CD8-positive, alpha-beta memory T cell (primary cell): Measurements from ENCODE around the gene EPS8L1. TPM values are rescaled to one million over a fixed set of nuclear protein-coding genes. Genes with fewer than 3 reads are reported as not detected.

Experiments
- CTCF ChIA-PET: fragments of 350-600 bp; sonication (Branson Sonifier 250); formaldehyde crosslinking; loops from one replicate; lab custom pipeline; 2021; ENCODE audit warnings: antibody characterized with exemption; lab: Charles Lee
- POLR2A ChIA-PET: fragments of 350-600 bp; sonication (Branson Sonifier 250); formaldehyde crosslinking; loops from one replicate; lab custom pipeline; 2021; ENCODE audit warnings: antibody characterized with exemption; lab: Charles Lee
- DNase-seq, 5 donors: peaks; one replicate each; pipeline versions ENCODE4 v3.0.0 to v3.0.0-alpha.2; 2020 to 2022; ENCODE audit warnings: mixed read lengths in 1 of 5
- H3K27ac ChIP-seq: one replicate; pipeline ENCODE4 v1.7.0; 2013; ENCODE audit warnings: low read depth, mild to moderate bottlenecking, low read length, moderate library complexity
- H3K27me3 ChIP-seq: 2 replicates; pipeline ENCODE4 v1.7.0; 2013; ENCODE audit warnings: low read length, mild to moderate bottlenecking; ENCODE audit not compliant: insufficient read depth, poor library complexity, severe bottlenecking
- H3K36me3 ChIP-seq: 2 replicates; pipeline ENCODE4 v1.7.0; 2013; ENCODE audit warnings: mild to moderate bottlenecking, low read length, moderate library complexity; ENCODE audit not compliant: insufficient read depth
- H3K4me1 ChIP-seq: 2 replicates; pipeline ENCODE4 v1.7.0; 2013; ENCODE audit warnings: mild to moderate bottlenecking, low read length, moderate library complexity; ENCODE audit not compliant: insufficient read depth
- H3K4me3 ChIP-seq: 2 replicates; pipeline ENCODE4 v1.7.0; 2013; ENCODE audit warnings: mild to moderate bottlenecking, low read length
- H3K9me3 ChIP-seq: 2 replicates; pipeline ENCODE4 v1.7.0; 2013; ENCODE audit warnings: mild to moderate bottlenecking, low read length
- H3K27ac Mint-ChIP-seq, 8 donors: one replicate each; pipeline ENCODE4 v1.8.0; 2020 to 2021; ENCODE audit warnings: mixed read lengths in 8 of 8, mild to moderate bottlenecking in 6 of 8, inconsistent platforms in 3 of 8, moderate library complexity in 3 of 8
- H3K27me3 Mint-ChIP-seq, 2 donors: one replicate each; pipeline ENCODE4 v1.8.0; 2020 to 2021; ENCODE audit warnings: mixed read lengths in 2 of 2, mild to moderate bottlenecking in 1 of 2, moderate library complexity in 1 of 2
- H3K36me3 Mint-ChIP-seq, 3 donors: one replicate each; pipeline ENCODE4 v1.8.0; 2020 to 2021; ENCODE audit warnings: mixed read lengths in 3 of 3, inconsistent platforms in 1 of 3, mild to moderate bottlenecking in 1 of 3
- H3K4me1 Mint-ChIP-seq, 3 donors: one replicate each; pipeline ENCODE4 v1.8.0; 2020 to 2021; ENCODE audit warnings: mixed read lengths in 3 of 3, inconsistent platforms in 1 of 3, mild to moderate bottlenecking in 1 of 3
- H3K4me3 Mint-ChIP-seq, 7 donors: one replicate each; pipeline ENCODE4 v1.8.0; 2020 to 2021; ENCODE audit warnings: mixed read lengths in 7 of 7, mild to moderate bottlenecking in 6 of 7, moderate library complexity in 4 of 7, inconsistent platforms in 2 of 7
- H3K9me3 Mint-ChIP-seq, 5 donors: one replicate each; pipeline ENCODE4 v1.8.0; 2020 to 2022; ENCODE audit warnings: mixed read lengths in 5 of 5, mild to moderate bottlenecking in 3 of 5, moderate library complexity in 2 of 5, inconsistent platforms in 1 of 5
- polyA plus RNA-seq: library from polyadenylated mRNA; unstranded; fragments of 300-500 nt; fragmentation: Illumina TruSeq; gene quantifications from one replicate; pipeline ENCODE4 v1.2.3, GENCODE V29; 2021
- total RNA-seq, 2 experiments: library from RNA; stranded (reverse); gene quantifications; one replicate each; pipeline ENCODE4 v1.2.3, GENCODE V29; 2021

Gene EPS8L1
- total and polyA plus RNA-seq, 3 experiments from 2014 or later, result 0.27 to 0.74 (median 0.28) TPM

- H3K36me3 Mint-ChIP-seq, result peaks cover 4 to 16% (median 6%) of the 10 kb centered on the region in 3 donors
- H3K27me3 Mint-ChIP-seq, result peaks cover 39 to 53% of the 10 kb centered on the region in 2 donors
- H3K4me3 ChIP-seq, result no peak overlapping the region
- peak overlapping the region in 3 of 8 donors; percentile 17 to 91 (median 50) for H3K27ac Mint-ChIP-seq
- POLR2A ChIA-PET, result no interaction called here
- H3K4me1 Mint-ChIP-seq, result peaks cover 13 to 32% (median 21%) of the 10 kb centered on the region in 3 donors
- H3K4me3 Mint-ChIP-seq, result peak overlapping the region; percentile 50 to 79 (median 70)
- H3K27me3 ChIP-seq, result peaks cover 21% of the 10 kb centered on the region
- CTCF ChIA-PET, result interaction anchor here (0.6 to 2.2 kb wide), 10 partner anchors 11 to 72 kb away, joined by 3 to 10 read pairs (median 3); no protein-coding TSS in a partner anchor
- H3K9me3 ChIP-seq, result no peaks in the 10 kb centered on the region
- DNase-seq, result no peak
- H3K27ac ChIP-seq, result no peak overlapping the region
- peaks cover 0 to 3% (median 0%) of the 10 kb centered on the region in 5 donors for H3K9me3 Mint-ChIP-seq
- H3K36me3 ChIP-seq, result no peaks in the 10 kb centered on the region
- H3K4me1 ChIP-seq, result peaks cover 20% of the 10 kb centered on the region
Measured at GRCh38 chr19:55088021-55088451, 12.4 kb downstream of the EPS8L1 start.

GRCh38 chr19:55088543-55089341 is 13.1 kb downstream of the EPS8L1 start:
- CTCF ChIA-PET, result interaction anchor here (0.6 to 2.2 kb wide), 15 partner anchors 10 to 415 kb away, joined by 3 to 10 read pairs (median 3); partner anchors contain the start of gene TMEM238
- peaks cover 20% of the 10 kb centered on the region for H3K4me1 ChIP-seq
- H3K36me3 ChIP-seq, result no peaks in the 10 kb centered on the region
- no peak overlapping the region for H3K27ac ChIP-seq
- H3K4me3 Mint-ChIP-seq, result peak overlapping the region; percentile 50 to 76 (median 68)
- DNase-seq, result peak; percentile 51 to 84 (median 70)
- H3K9me3 ChIP-seq, result no peaks in the 10 kb centered on the region
- peaks cover 4 to 16% (median 6%) of the 10 kb centered on the region in 3 donors for H3K36me3 Mint-ChIP-seq
- peak overlapping the region in 2 of 8 donors; percentile 17 to 50 for H3K27ac Mint-ChIP-seq
- no peak overlapping the region for H3K4me3 ChIP-seq
- H3K27me3 ChIP-seq, result peaks cover 16% of the 10 kb centered on the region
- peaks cover 12 to 32% (median 21%) of the 10 kb centered on the region in 3 donors for H3K4me1 Mint-ChIP-seq
- H3K9me3 Mint-ChIP-seq, result peaks cover 0 to 3% (median 0%) of the 10 kb centered on the region in 5 donors
- peaks cover 35 to 50% of the 10 kb centered on the region in 2 donors for H3K27me3 Mint-ChIP-seq
- POLR2A ChIA-PET, result no interaction called here

GRCh38 chr19:55089342-55089944 is 13.8 kb downstream of the EPS8L1 start:
- peaks cover 4 to 16% (median 6%) of the 10 kb centered on the region in 3 donors for H3K36me3 Mint-ChIP-seq
- H3K9me3 Mint-ChIP-seq, result peaks cover 0 to 3% (median 0%) of the 10 kb centered on the region in 5 donors

DNA sequence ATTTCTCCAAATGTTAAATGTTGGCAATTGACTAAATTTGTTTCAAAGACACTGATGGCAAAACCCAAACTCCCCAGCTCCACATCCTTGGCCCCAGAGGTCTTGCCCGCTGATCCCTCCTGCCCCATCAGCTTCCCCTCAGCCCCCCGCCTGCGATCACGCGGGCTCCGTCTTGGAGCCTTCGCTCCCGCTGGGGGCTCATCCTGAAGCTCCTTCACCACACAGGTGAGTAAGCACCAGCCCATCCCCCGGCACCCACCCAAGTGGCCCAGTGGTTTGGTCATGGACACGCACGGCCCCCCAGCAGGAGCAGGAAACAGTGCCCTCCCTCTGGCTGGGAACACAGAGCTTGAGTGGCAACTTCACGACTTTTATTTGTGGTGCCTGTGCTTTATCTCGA is 14.9 kb downstream of the EPS8L1 start:
- Histone ChIP-seq H3K4me3 (no peak overlapping the region), H3K27me3 (peaks cover 16% of the 10 kb centered on the region), H3K4me1 (peaks cover 20% of the 10 kb centered on the region), H3K9me3 (no peaks in the 10 kb centered on the region), H3K27ac (no peak overlapping the region), H3K36me3 (no peaks in the 10 kb centered on the region)
- no peak for DNase-seq
- peaks cover 30 to 34% of the 10 kb centered on the region in 2 donors for H3K27me3 Mint-ChIP-seq
- H3K9me3 Mint-ChIP-seq, result peaks cover 0 to 3% (median 0%) of the 10 kb centered on the region in 5 donors
- H3K4me1 Mint-ChIP-seq, result peaks cover 12 to 32% (median 21%) of the 10 kb centered on the region in 3 donors
- no peak overlapping the region for H3K4me3 Mint-ChIP-seq
- POLR2A ChIA-PET, result no interaction called here
- H3K27ac Mint-ChIP-seq, result peak overlapping the region in 1 of 8 donors; percentile 81
- H3K36me3 Mint-ChIP-seq, result peaks cover 6 to 21% (median 7%) of the 10 kb centered on the region in 3 donors
- CTCF ChIA-PET, result no interaction called here

More at GRCh38 chr19:55089342-55089944, 13.8 kb downstream of the EPS8L1 start:
- no peaks in the 10 kb centered on the region for H3K9me3 ChIP-seq
- Mint-ChIP-seq H3K4me1 (peaks cover 12 to 32% (median 21%) of the 10 kb centered on the region in 3 donors), H3K27ac (peak overlapping the region in 2 of 8 donors; percentile 15 to 48), H3K4me3 (peak overlapping the region in 1 of 7 donors; percentile 74), H3K27me3 (peaks cover 29 to 43% of the 10 kb centered on the region in 2 donors)
- H3K4me3 ChIP-seq, result no peak overlapping the region
- CTCF ChIA-PET, result interaction anchor here (0.8 to 2.0 kb wide), 7 partner anchors 9 to 414 kb away, joined by 3 to 10 read pairs (median 5); no protein-coding TSS in a partner anchor
- POLR2A ChIA-PET, result no interaction called here
- H3K4me1 ChIP-seq, result peaks cover 20% of the 10 kb centered on the region
- H3K27ac ChIP-seq, result no peak overlapping the region
- no peaks in the 10 kb centered on the region for H3K36me3 ChIP-seq
- DNase-seq, result no peak
- H3K27me3 ChIP-seq, result peaks cover 16% of the 10 kb centered on the region

GRCh38 chr19:55091126-55091910 is 15.6 kb downstream of the EPS8L1 start:
- peaks cover 25 to 29% of the 10 kb centered on the region in 2 donors for H3K27me3 Mint-ChIP-seq
- peaks cover 12 to 30% (median 21%) of the 10 kb centered on the region in 3 donors for H3K4me1 Mint-ChIP-seq
- peak in 1 of 5 donors; percentile 45 for DNase-seq
- CTCF ChIA-PET, result no interaction called here
- Histone ChIP-seq H3K27ac (no peak overlapping the region), H3K4me3 (no peak overlapping the region), H3K36me3 (no peaks in the 10 kb centered on the region), H3K27me3 (peaks cover 16% of the 10 kb centered on the region), H3K9me3 (no peaks in the 10 kb centered on the region), H3K4me1 (peaks cover 20% of the 10 kb centered on the region)
- peaks cover 6 to 25% (median 7%) of the 10 kb centered on the region in 3 donors for H3K36me3 Mint-ChIP-seq
- no peak overlapping the region for H3K4me3 Mint-ChIP-seq
- H3K27ac Mint-ChIP-seq, result no peak overlapping the region
- POLR2A ChIA-PET, result no interaction called here
- peaks cover 0 to 3% (median 0%) of the 10 kb centered on the region in 5 donors for H3K9me3 Mint-ChIP-seq

DNA sequence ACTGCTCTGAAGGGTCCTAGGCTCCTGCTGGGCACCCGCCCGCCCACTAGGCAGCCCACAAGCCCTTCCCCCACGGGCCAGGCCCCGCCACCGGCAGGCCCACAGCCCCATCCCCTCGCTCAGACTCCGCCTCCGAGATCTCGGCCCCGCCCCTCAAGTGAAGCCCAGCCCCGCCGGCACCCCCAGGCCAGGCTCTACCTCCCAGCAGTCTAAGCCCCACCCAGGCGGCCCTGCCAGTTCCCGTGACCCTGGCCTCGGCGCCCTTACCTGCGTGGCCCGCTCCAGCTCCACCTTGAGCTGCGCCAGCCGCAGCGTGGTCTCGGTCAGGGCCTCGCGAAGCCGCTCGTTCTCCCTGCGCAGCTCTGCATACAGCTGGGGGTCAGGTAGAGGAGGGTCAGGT is 16.3 kb downstream of the EPS8L1 start:
- Mint-ChIP-seq H3K4me1 (peaks cover 12 to 28% (median 21%) of the 10 kb centered on the region in 3 donors), H3K9me3 (peaks cover 0 to 3% (median 0%) of the 10 kb centered on the region in 5 donors), H3K27ac (no peak overlapping the region), H3K36me3 (peaks cover 6 to 25% (median 7%) of the 10 kb centered on the region in 3 donors), H3K27me3 (peaks cover 25 to 29% of the 10 kb centered on the region in 2 donors), H3K4me3 (no peak overlapping the region)
- ChIA-PET POLR2A (no interaction called here), CTCF (no interaction called here)
- H3K36me3 ChIP-seq, result no peaks in the 10 kb centered on the region
- no peaks in the 10 kb centered on the region for H3K9me3 ChIP-seq
- peak in 1 of 5 donors; percentile 40 for DNase-seq
- H3K4me3 ChIP-seq, result no peak overlapping the region
- peaks cover 16% of the 10 kb centered on the region for H3K4me1 ChIP-seq
- no peak overlapping the region for H3K27ac ChIP-seq
- H3K27me3 ChIP-seq, result peaks cover 14% of the 10 kb centered on the region
